SU-DHL-6 (cell line): Measurements from ENCODE around the gene TBC1D8.

Experiments used
- EZH2phosphoT487 ChIP-seq: fragments of 200-600 bp; sonication (generic), shearing (Covaris generic); conservative IDR thresholded peaks from 2 replicates; pipeline ENCODE4 v1.6.1; 2018; ENCODE audit warnings: mild to moderate bottlenecking, antibody characterized with exemption, low read length, moderate library complexity, mixed read lengths
- TF ChIP-seq, protein P1 (sequence below): fragments of 200-600 bp; sonication (generic); IDR thresholded peaks from one replicate; pipeline ENCODE4 v1.5.1; 2017; ENCODE audit warnings: antibody characterized with exemption, mild to moderate bottlenecking, low read length, moderate library complexity; ENCODE audit not compliant: insufficient read depth, poor library complexity, severe bottlenecking

DNA sequence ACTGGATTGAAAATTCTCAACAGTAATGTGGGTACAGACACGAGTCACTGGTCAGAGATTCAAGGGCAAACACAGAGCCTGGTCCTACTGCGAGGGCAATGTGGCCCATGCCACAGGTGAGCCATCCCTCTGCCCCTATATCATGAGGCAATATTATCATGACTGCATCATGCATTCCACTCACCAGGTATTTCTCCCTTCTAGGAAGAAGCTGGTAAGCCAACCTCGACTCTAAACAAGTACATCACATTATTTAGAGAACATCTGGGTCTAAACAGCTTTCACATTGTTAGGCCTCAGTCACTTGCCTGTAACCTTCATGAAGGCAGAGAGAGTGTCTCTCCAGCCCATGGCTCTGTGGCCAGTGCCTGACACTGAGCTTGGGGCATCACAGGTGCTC is 163.6 kb downstream of the TBC1D8 start:
- TF ChIP-seq, protein P1, sequence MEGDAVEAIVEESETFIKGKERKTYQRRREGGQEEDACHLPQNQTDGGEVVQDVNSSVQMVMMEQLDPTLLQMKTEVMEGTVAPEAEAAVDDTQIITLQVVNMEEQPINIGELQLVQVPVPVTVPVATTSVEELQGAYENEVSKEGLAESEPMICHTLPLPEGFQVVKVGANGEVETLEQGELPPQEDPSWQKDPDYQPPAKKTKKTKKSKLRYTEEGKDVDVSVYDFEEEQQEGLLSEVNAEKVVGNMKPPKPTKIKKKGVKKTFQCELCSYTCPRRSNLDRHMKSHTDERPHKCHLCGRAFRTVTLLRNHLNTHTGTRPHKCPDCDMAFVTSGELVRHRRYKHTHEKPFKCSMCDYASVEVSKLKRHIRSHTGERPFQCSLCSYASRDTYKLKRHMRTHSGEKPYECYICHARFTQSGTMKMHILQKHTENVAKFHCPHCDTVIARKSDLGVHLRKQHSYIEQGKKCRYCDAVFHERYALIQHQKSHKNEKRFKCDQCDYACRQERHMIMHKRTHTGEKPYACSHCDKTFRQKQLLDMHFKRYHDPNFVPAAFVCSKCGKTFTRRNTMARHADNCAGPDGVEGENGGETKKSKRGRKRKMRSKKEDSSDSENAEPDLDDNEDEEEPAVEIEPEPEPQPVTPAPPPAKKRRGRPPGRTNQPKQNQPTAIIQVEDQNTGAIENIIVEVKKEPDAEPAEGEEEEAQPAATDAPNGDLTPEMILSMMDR: no peak
- no peak for TF ChIP-seq EZH2phosphoT487
